RWPE1 (cell line): ENCODE results near the gene ARHGEF19.
"Not testable (repeated sequence)": the region's sequence is repeated elsewhere in the genome, so short reads cannot be mapped to it uniquely, and the experiment has no call there.

ENCODE experiments used
- CTCF ChIA-PET: fragments of 350-600 bp; sonication (Branson Sonifier 250); formaldehyde crosslinking; extraction: SDS; loops from one replicate; lab custom pipeline; 2021; lab: Yijun Ruan, JAX
- POLR2A ChIA-PET: fragments of 400-600 bp; formaldehyde crosslinking; extraction: SDS; loops from one replicate; lab custom pipeline; 2020; ENCODE audit warnings: antibody characterized with exemption; ENCODE audit not compliant: low non-redundant PET; lab: Yijun Ruan, JAX
- DNase-seq: peaks from one replicate; pipeline ENCODE4 v3.0.0; 2012; ENCODE audit warnings: low spot score
- H3K27ac ChIP-seq: fragments of 450-650 bp; 2 replicates; pipeline ENCODE4 v1.5.1; 2017
- TF ChIP-seq, protein P1 (sequence below): fragments of 450-650 bp; conservative IDR thresholded peaks from 2 replicates; pipeline ENCODE4 v1.5.1; 2017; ENCODE audit warnings: low read depth, mild to moderate bottlenecking

Gene ARHGEF19

GRCh38 chr1:16226490-16227179 lies 14.2 kb upstream of the ARHGEF19 start:
- CTCF ChIA-PET, result no interaction called here
- TF ChIP-seq, protein P1, sequence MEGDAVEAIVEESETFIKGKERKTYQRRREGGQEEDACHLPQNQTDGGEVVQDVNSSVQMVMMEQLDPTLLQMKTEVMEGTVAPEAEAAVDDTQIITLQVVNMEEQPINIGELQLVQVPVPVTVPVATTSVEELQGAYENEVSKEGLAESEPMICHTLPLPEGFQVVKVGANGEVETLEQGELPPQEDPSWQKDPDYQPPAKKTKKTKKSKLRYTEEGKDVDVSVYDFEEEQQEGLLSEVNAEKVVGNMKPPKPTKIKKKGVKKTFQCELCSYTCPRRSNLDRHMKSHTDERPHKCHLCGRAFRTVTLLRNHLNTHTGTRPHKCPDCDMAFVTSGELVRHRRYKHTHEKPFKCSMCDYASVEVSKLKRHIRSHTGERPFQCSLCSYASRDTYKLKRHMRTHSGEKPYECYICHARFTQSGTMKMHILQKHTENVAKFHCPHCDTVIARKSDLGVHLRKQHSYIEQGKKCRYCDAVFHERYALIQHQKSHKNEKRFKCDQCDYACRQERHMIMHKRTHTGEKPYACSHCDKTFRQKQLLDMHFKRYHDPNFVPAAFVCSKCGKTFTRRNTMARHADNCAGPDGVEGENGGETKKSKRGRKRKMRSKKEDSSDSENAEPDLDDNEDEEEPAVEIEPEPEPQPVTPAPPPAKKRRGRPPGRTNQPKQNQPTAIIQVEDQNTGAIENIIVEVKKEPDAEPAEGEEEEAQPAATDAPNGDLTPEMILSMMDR, result no peak
- no peak for DNase-seq
- H3K27ac ChIP-seq, result no peak overlapping the region
- POLR2A ChIA-PET, result no interaction called here

- ChIA-PET POLR2A (no interaction called here), CTCF (interaction anchor here (0.6 kb wide), 1 partner anchor 288 kb away, joined by 3 read pairs; no protein-coding TSS in a partner anchor)
- DNase-seq, result no peak
- H3K27ac ChIP-seq, result no peak overlapping the region
- TF ChIP-seq, protein P1, result no peak
These were observed 13.7 kb upstream of the ARHGEF19 start for GRCh38 chr1:16226129-16226489.

DNA sequence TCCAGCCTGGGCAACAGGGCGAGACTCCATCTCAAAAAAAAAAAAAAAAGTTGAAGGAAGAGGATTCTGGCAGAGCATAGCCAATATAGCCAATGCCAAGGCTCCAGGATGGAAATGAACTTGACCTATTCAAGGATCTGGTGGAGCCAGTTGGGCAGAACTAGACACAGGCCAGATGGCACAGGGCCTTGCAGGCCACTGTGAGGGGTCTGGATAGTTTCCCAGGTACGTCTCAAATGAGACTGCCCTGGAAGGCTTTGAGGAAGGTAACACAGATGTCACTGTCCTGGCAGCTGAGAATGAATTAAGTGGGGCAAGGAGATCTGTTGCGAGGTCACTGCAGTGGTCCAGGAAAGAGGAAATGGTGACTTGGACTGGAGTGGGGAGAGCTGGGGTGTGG lies 12.0 kb upstream of the ARHGEF19 start:
- POLR2A ChIA-PET, result no interaction called here
- no peak for DNase-seq
- CTCF ChIA-PET, result no interaction called here
- TF ChIP-seq, protein P1, result no peak
- H3K27ac ChIP-seq, result no peak overlapping the region

DNA sequence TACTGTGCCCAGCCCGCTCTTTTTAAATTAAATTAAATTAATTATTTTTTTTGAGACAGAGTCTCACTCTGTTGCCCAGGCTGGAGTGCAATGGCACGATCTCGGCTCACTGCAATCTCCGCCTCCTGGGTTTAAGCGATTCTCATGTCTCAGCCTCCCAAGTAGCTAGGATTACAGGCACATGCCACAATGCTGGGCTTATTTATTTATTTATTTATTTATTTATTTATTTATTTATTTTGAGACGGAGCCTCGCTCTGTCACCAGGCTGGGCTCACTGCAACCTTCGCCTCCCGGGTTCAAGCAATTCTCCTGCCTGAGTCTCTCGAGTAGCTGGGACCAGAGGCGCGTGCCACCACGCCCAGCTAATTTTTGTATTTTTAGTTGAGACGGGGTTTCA lies 10.3 kb upstream of the ARHGEF19 start:
- POLR2A ChIA-PET, result interaction anchor here (0.7 kb wide), 1 partner anchor 22 kb away, joined by 4 read pairs; no protein-coding TSS in a partner anchor
- CTCF ChIA-PET, result interaction anchor here (0.6 kb wide), 1 partner anchor 23 kb away, joined by 4 read pairs; no protein-coding TSS in a partner anchor

DNA sequence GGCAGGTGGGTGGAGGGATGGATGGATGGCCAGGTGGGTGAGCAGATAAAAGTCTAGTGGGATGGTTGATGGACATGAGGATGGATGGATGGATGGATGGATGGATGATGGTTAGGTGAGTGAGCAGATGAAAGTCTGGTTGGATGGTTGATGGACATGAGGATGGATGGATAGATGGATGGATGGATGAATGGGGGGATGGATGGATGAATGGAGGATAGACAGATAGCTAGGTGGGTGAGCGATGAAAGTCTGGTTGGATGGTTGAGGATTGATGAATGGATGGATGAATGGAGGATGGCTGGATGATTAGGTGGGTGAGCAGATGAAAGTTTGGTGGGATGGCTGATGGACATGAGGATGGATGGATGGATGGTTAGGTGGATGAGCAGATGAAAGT lies 9.0 kb upstream of the ARHGEF19 start:
- no peak overlapping the region for H3K27ac ChIP-seq
- no peak for DNase-seq
- TF ChIP-seq, protein P1, result no peak
- POLR2A ChIA-PET, result interaction anchor here (0.6 kb wide), 1 partner anchor 16 kb away, joined by 4 read pairs; the partner anchor contains the start of gene CPLANE2
- CTCF ChIA-PET, result interaction anchor here (0.6 kb wide), 1 partner anchor 139 kb away, joined by 3 read pairs; no protein-coding TSS in a partner anchor

More for the DNA sequence above, 10.3 kb upstream of the ARHGEF19 start:
- DNase-seq, H3K27ac ChIP-seq: not testable (repeated sequence)

GRCh38 chr1:16219968-16220500 lies 7.6 kb upstream of the ARHGEF19 start:
- CTCF ChIA-PET, result interaction anchor here (0.6 kb wide), 2 partner anchors 48 to 137 kb away, joined by 3 read pairs; no protein-coding TSS in a partner anchor
- TF ChIP-seq, protein P1, result no peak
- no peak for DNase-seq
- no peak overlapping the region for H3K27ac ChIP-seq
- POLR2A ChIA-PET, result no interaction called here

- CTCF ChIA-PET, result no interaction called here
- H3K27ac ChIP-seq, result no peak overlapping the region
- DNase-seq, result no peak
- POLR2A ChIA-PET, result no interaction called here
- TF ChIP-seq, protein P1, result no peak
These were observed 6.2 kb upstream of the ARHGEF19 start for GRCh38 chr1:16218674-16219071.
